A673 (cell line): ENCODE data around the gene RNU1-1.
"Not testable (repeated sequence)": the region's sequence is repeated elsewhere in the genome, so short reads cannot be mapped to it uniquely, and the experiment has no call there.

Experiments used
- EZH2 ChIP-seq: fragments of 200-600 bp; sonication (generic); IDR thresholded peaks from 2 replicates; pipeline ENCODE4 v1.6.1; 2017; ENCODE audit warnings: borderline replicate concordance, low read depth, mild to moderate bottlenecking, mixed read lengths, antibody characterized with exemption, low read length; ENCODE audit not compliant: poor library complexity, severe bottlenecking
- TF ChIP-seq, protein P1 (sequence below): fragments of 300-800, 200-600 bp; sonication (generic); conservative IDR thresholded peaks from 2 replicates; pipeline ENCODE4 v1.5.1; 2017; ENCODE audit warnings: low read depth, mild to moderate bottlenecking, antibody characterized with exemption, low read length, moderate library complexity, mixed read lengths

DNA sequence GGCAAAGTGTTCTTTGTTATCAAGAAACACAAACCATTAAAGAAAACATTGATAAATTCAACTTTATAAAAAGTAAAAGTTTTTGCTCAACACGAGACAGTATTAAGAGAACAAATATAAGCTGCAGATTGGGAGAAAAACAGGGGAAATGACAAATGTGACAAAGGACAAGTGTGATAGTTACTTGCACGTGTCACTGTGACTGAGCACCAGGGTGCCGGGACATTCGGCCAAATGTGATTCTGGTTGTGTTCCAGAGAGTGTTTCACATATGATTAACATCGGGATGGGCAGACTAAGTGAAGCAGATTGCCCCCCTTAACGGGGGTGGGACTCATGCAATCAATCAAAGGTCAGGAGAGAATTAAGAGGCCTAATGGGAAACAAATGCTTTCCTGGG, 46.4 kb upstream of the RNU1-1 start:
- TF ChIP-seq, protein P1, sequence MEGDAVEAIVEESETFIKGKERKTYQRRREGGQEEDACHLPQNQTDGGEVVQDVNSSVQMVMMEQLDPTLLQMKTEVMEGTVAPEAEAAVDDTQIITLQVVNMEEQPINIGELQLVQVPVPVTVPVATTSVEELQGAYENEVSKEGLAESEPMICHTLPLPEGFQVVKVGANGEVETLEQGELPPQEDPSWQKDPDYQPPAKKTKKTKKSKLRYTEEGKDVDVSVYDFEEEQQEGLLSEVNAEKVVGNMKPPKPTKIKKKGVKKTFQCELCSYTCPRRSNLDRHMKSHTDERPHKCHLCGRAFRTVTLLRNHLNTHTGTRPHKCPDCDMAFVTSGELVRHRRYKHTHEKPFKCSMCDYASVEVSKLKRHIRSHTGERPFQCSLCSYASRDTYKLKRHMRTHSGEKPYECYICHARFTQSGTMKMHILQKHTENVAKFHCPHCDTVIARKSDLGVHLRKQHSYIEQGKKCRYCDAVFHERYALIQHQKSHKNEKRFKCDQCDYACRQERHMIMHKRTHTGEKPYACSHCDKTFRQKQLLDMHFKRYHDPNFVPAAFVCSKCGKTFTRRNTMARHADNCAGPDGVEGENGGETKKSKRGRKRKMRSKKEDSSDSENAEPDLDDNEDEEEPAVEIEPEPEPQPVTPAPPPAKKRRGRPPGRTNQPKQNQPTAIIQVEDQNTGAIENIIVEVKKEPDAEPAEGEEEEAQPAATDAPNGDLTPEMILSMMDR: not testable (repeated sequence)
- not testable (repeated sequence) for TF ChIP-seq EZH2
